Iris pigment epithelial cell (primary cell): Measurements from ENCODE around the gene CAMK2D.

Source experiments
- DNase-seq: peaks from one replicate; pipeline ENCODE4 v3.0.0-alpha.2; 2011; ENCODE audit warnings: low read depth

The CAMK2D gene

GRCh38 chr4:113472864-113473263 lies 288.7 kb downstream of the CAMK2D start:
- no peak for DNase-seq

GRCh38 chr4:113471146-113471860 lies 290.2 kb downstream of the CAMK2D start:
- peak; percentile 49 for DNase-seq

DNA sequence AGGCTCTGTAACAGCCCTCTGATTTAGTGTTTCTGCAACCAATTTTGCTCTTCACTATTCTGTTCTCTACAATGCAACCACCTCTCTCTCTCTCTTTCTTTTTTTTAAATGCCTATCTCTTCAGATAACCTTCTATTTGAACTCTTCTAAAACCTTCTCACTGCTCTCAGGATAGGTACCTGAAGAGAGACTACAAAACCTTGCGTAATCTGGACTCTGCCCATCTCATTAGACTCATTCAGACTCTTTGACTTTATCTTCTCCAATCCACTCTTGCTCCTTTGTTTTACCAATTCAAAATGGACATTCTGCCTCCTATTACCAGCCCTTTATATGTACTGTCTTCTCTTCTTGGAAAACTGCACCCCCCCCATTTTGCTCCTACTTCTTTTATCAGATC lies 291.6 kb downstream of the CAMK2D start:
- no peak for DNase-seq

DNA sequence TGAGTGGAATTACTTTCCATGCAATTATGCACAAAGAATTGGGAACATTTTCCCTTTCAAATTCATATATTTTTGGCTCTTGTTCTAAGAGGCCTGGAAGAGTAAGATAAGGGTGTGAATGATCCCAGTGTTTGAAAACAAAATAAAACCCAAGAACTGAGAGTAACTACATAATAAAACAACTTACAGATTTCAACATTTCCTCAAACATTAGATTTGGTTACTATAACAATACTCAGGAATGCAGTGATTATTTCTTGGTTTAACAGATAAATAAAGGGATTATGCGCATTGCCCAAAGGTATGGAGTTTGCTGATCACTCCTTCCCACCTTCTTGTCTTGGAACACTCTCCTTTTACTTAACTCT lies 292.5 kb downstream of the CAMK2D start:
- DNase-seq = peak; percentile 55

DNA sequence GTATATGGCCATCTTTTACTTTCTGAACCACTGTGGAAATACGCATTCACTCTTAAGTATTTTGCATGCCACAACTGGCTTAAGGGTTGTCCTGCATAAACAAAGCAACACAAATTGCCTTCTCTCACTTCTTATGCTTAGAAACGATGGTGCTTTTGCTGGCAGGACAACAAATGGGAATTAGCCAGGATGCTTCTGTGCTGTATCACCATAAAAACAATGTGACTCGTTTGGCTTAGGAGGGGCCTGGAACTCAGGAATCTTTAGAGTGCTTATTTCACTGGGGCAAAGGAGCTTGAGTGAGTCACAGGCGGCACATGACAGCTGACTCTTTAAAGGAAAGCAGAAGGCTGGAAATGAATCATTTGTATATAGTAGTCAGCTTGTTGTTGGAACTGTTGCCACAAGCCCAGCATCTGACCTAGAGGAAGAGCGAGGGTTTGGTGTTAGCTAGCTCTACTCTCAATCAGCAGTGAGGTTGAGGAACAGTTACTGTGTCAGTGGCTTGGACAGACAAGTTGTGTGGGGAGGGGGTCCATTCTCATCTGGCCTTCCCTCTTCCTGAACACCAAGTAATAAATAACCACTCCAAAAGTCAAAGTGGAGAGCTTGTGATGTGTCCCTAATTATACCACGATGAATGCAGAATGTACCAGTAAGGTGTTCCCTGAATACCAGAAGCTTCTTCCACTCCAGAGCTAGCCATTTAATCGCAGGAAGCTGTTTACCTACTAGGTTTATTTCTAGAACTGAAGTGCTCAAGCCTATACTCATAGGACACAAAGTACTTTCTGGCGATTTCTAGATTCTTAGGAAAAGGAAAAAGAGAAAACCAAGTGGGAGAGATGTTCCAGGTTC lies 293.1 kb downstream of the CAMK2D start:
- peak; percentile 100 for DNase-seq

DNA sequence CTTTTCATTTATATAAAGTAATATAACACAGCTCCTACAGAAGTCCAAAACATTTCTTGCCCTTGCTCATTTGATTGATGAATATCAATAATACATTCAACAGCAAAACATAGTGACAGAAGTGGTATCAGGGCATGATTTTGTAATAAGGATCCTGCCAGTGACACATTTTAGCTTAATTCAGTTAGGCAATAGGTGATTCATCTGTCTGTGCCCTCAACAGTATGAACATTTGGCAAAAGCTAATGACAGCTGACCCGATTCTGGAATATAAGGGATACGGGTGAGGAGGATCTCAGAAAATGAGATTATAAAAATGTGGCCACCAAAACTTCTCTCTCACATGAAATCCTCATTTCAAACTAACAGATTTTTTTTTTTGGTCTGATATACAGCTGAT lies 294.0 kb downstream of the CAMK2D start:
- DNase-seq = peak; percentile 81

- no peak for DNase-seq
Observed at GRCh38 chr4:113462286-113462685, 299.3 kb downstream of the CAMK2D start.

GRCh38 chr4:113461281-113461680 lies 300.3 kb downstream of the CAMK2D start:
- no peak for DNase-seq

DNA sequence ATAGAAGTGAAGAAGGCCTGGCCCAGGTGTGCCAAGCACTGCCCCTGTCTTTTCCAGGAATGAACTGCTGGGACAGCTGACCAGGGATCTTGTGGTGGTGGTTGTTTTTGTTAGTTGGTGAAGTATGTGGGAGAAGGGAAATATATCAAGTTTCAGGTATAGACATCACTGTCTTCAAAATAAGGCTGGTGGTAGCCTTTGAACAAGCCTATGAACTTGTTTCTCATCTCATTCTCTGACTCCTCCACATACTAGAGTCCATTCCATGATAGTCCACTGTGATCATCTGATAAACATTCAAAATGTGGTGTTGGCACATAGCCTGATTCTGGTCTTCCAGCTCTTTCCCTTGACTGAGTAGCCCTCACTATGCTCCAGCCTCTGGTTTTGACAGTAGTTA lies 303.7 kb downstream of the CAMK2D start:
- peak; percentile 65 for DNase-seq

DNA sequence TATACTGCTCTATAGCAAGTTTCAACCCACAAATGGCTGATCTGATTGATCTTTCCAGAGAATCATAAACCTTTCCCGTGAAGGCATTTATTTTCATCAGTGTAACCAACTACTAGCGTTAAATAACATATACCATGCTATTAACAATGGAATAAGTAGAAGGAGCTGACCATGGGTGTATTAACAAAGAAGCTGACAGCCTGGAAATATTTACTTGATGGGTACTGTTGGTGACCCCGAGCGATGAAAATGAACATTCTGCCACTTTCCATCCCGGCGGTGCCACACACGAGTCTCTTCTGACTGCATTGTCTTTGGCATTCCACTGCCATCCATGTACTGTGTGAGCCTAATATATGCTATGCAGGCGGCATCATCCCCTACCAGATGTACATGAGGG lies 304.4 kb downstream of the CAMK2D start:
- DNase-seq = no peak

GRCh38 chr4:113455061-113455460 lies 306.5 kb downstream of the CAMK2D start:
- DNase-seq = no peak

DNA sequence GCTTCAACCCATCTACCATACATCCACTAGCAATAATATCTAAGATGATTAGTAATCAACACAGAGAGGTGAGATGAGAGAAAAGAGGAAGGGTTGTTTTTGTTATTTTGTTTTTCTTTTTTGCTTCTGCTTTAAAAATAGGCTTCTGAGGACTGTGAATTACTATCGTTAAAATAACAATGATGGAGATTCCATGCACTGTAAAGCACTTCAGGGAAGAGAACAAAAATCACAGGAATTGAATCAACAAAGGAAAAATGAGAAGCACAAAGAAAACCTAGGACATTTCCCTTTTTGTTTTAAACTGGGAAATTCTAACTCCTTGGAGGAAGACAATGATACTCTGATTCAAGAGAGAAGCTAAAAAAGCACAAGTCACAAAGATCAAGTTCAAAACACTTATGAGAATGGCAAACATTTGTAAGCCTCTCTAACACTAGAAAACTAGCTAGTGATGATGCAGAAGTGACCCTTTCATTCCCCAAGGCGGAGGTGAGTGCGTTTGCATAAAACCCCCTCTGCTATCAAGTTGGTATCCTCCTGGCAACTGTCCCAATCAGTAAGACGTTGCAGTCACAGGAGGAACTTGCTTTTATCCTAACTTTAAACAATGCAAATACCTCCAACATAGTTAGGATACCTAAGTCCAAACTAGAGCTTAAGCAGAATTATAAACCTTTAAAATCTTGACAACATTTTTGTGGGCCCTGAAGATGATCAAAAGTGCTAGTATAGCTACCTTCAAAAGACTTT lies 308.5 kb downstream of the CAMK2D start:
- DNase-seq = peak; percentile 97

GRCh38 chr4:113452152-113452551 lies 309.4 kb downstream of the CAMK2D start:
- DNase-seq = no peak

DNA sequence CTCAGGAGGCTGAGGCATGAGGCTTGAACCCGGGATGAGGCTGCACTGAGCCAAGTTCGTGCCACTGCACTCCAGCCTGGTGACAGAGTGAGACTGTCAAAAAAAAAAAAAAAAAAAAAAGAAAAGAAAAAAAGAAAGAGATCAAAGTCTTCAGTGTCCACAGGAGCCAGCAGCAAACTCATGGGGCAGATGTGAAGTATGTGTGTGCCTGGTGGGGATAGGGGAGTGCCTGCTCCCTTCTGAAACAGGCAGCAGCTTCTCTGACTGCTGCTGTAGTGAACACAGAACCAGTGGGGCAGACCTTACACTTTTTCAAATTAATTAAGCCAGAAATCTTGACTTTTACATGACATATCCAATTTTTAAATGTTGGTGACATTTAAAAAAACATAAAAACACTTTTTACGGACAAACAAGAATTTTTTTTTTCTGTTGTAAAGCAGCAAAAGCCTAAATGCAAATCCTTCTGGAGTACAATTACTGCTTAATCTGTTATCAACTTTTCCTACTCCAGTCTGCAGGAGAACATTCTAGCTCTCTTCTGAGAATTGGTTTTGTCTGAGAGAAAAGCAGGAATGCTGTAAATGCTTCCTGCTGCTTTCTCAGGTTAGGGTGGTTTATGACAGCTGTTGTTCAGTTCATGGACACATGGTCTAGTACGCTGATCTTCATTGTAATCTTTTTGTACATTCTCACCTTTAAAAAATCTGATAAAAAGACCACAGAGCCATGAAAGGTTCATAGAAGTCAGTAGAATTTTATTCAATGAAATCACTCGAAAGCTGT lies 311.1 kb downstream of the CAMK2D start:
- no peak for DNase-seq

GRCh38 chr4:113449410-113449974 lies 312.0 kb downstream of the CAMK2D start:
- DNase-seq = peak; percentile 44

- DNase-seq = no peak
Observed at GRCh38 chr4:113447769-113448168, 313.8 kb downstream of the CAMK2D start.

DNA sequence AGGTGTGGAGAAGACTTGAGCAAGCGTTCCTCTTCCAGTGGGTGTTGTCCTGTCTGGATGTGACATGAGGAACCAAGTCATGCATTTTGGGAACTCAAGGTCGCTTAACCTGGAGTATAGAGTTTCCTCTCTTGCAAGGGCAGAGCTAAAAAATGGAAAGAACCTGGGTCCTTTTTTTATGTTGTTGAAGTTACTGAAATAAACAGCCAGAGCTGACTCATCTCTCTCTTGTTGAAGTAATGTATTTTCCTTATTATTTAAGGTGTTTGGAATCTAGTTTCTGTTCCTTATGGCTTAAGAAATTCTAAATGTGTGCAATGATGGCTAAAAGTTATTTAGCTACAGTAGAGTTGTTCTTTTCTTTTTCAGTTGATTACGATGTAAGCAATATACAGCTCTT lies 314.5 kb downstream of the CAMK2D start:
- peak; percentile 33 for DNase-seq

- DNase-seq = peak; percentile 94
Observed at GRCh38 chr4:113446019-113446418, 315.5 kb downstream of the CAMK2D start.

GRCh38 chr4:113445286-113445685 lies 316.3 kb downstream of the CAMK2D start:
- peak; percentile 98 for DNase-seq

DNA sequence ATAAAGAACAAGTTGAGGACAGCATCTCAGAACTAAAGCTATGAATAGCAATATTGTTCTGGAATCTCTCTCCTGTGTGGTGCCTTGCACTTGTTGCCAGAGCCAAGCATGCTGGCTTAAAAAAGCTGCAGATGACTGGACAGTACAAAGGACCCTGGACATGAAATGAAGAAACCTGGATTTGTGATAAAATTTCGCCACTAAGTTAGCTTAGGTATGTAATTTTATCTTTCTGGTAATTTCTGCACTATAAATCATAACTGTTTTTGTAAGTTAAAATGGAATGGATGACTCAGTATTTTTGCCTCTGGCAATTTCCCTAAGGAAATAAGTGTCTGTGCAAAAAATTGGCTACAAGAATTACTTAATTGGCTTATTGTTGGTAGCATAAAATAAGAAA lies 317.2 kb downstream of the CAMK2D start:
- peak; percentile 76 for DNase-seq

DNA sequence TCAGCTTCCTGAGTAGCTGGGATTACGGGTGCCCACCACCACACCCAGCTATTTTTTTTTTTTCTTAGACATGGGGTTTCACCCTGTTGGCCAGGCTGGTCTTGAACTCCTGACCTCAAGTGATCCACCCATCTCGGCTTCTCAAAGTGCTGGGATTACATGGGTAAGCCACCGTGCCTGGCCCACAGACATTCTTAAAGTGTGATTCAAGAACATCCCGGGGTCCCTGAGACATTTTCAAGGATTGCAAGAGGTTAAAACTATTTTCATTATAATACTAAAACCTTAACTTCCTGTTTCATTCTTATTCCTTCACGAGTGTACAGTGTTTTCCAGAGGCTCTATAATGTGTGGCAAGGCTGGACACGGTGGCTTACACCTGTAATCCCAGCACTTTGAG lies 318.7 kb downstream of the CAMK2D start:
- peak; percentile 80 for DNase-seq

DNA sequence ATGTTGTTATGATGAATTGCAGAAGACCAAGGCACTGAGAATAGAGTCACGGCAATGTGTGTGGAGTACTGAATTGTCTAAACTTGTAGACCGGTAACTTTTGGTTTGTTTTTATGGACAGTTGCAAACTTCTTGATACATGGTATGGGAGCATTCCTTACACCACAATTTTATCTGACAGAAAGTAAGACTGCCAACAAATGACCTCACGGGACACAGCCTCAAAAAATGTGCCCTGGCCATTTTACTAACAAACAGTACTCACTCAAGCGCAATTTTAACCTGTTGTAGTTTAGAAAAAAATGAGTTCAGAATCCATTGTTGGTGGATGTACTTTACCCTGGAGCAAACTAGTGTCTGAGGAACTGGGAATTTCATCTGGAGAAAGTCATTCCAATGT lies 321.2 kb downstream of the CAMK2D start:
- DNase-seq = no peak
